Eye (tissue), 1 donor: Measurements from ENCODE around the gene TBCD.

Source experiments
- DNase-seq: peaks from one replicate; pipeline ENCODE4 v3.0.0-alpha.2; 2015

The TBCD gene

GRCh38 chr17:82872591-82873520, 121.0 kb downstream of the TBCD start:
- no peak for DNase-seq

- DNase-seq, result no peak
Measured at GRCh38 chr17:82873521-82873920, 121.7 kb downstream of the TBCD start.

GRCh38 chr17:82874011-82874835, 122.4 kb downstream of the TBCD start:
- no peak for DNase-seq

- no peak for DNase-seq
Measured at GRCh38 chr17:82875407-82875856, 123.6 kb downstream of the TBCD start.

- DNase-seq, result no peak
Measured at GRCh38 chr17:82876149-82876548, 124.3 kb downstream of the TBCD start.

GRCh38 chr17:82876602-82877379, 124.9 kb downstream of the TBCD start:
- peak; percentile 77 for DNase-seq

GRCh38 chr17:82878527-82878926, 126.7 kb downstream of the TBCD start:
- DNase-seq, result no peak

GRCh38 chr17:82879241-82879640, 127.4 kb downstream of the TBCD start:
- DNase-seq, result no peak

GRCh38 chr17:82880620-82881323, 128.9 kb downstream of the TBCD start:
- DNase-seq, result no peak

GRCh38 chr17:82881324-82881823, 129.5 kb downstream of the TBCD start:
- no peak for DNase-seq

GRCh38 chr17:82881900-82882714, 130.2 kb downstream of the TBCD start:
- DNase-seq, result peak; percentile 54

- DNase-seq, result no peak
Measured at GRCh38 chr17:82882715-82883418, 131.0 kb downstream of the TBCD start.

- DNase-seq, result no peak
Measured at GRCh38 chr17:82883419-82884031, 131.7 kb downstream of the TBCD start.

- no peak for DNase-seq
Measured at GRCh38 chr17:82884341-82884969, 132.6 kb downstream of the TBCD start.

- DNase-seq, result no peak
Measured at GRCh38 chr17:82884970-82885353, 133.1 kb downstream of the TBCD start.

- DNase-seq, result no peak
Measured at GRCh38 chr17:82887255-82888164, 135.6 kb downstream of the TBCD start.

- no peak for DNase-seq
Measured at GRCh38 chr17:82888583-82889495, 137.0 kb downstream of the TBCD start.
